NB4 (cell line): ENCODE data around the gene COX5B.
A peak's percentile ranks its signal among the peaks of the same experiment; 100 is the strongest.
"Not testable (repeated sequence)": the region's sequence is repeated elsewhere in the genome, so short reads cannot be mapped to it uniquely, and the experiment has no call there.

Experiments
- DNase-seq: peaks from one replicate; pipeline ENCODE4 v3.0.0; 2010; ENCODE audit warnings: low read depth
- H3K4me3 ChIP-seq: one replicate; pipeline ENCODE4 v1.5.1; 2011; ENCODE audit warnings: mild to moderate bottlenecking, low read depth, low read length, moderate library complexity
- CTCF ChIP-seq: IDR thresholded peaks from one replicate; pipeline ENCODE4 v1.5.1; 2012; ENCODE audit warnings: low read depth, low read length
- MYC ChIP-seq: IDR thresholded peaks from 2 replicates; pipeline ENCODE4 v1.6.1; 2011; ENCODE audit warnings: low read depth, low read length
- POLR2A ChIP-seq: IDR thresholded peaks from 2 replicates; pipeline ENCODE4 v1.6.1; 2011; ENCODE audit warnings: mild to moderate bottlenecking; ENCODE audit not compliant: insufficient read length; ENCODE audit errors: extremely low read depth
- TF ChIP-seq, protein P1 (sequence below): IDR thresholded peaks from 2 replicates; pipeline ENCODE4 v1.6.1; 2011; ENCODE audit warnings: low read depth, low read length

The COX5B gene

GRCh38 chr2:97673915-97674283 lies 28.0 kb downstream of the COX5B start:
- no peak overlapping the region for H3K4me3 ChIP-seq
- TF ChIP-seq MYC = no peak
- DNase-seq = no peak

GRCh38 chr2:97675430-97676113 lies 29.7 kb downstream of the COX5B start:
- DNase-seq = no peak
- H3K4me3 ChIP-seq = no peak overlapping the region
- TF ChIP-seq, protein P1, sequence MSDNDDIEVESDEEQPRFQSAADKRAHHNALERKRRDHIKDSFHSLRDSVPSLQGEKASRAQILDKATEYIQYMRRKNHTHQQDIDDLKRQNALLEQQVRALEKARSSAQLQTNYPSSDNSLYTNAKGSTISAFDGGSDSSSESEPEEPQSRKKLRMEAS = no peak
- TF ChIP-seq MYC (no peak), POLR2A (no peak), CTCF (no peak)

DNA sequence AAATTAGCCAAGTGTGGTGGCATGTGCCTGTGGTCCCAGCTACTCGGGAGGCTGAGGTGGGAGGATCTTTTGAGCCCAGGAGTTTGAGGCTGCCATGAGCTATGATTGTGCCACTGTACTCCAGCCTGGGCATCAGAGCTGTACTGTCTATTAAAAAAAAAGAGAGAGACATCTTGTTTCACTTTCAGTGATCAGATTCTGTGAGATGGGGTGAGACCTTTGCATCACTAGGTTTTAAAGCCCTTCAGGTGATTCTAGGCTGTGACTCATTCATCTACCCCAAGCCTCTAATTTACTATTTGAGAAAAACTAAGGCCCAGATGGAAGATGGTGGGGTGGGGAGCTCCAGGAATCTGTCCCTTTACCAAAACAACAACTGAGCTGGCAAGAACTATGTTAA lies 30.8 kb downstream of the COX5B start:
- no peak for DNase-seq
- H3K4me3 ChIP-seq = no peak overlapping the region
- TF ChIP-seq, protein P1 = no peak
- TF ChIP-seq POLR2A (no peak), CTCF (no peak), MYC (no peak)

- no peak overlapping the region for H3K4me3 ChIP-seq
- no peak for TF ChIP-seq CTCF
- TF ChIP-seq, protein P1 = no peak
- no peak for TF ChIP-seq MYC
- no peak for TF ChIP-seq POLR2A
- DNase-seq = no peak
Observed at GRCh38 chr2:97677480-97677879, 31.6 kb downstream of the COX5B start.

- no peak overlapping the region for H3K4me3 ChIP-seq
- no peak for TF ChIP-seq CTCF
- TF ChIP-seq MYC = no peak
- TF ChIP-seq, protein P1 = no peak
- no peak for TF ChIP-seq POLR2A
- peak; percentile 39 for DNase-seq
Observed at GRCh38 chr2:97678298-97678697, 32.4 kb downstream of the COX5B start.

GRCh38 chr2:97687235-97687634 lies 41.4 kb downstream of the COX5B start:
- H3K4me3 ChIP-seq, DNase-seq: not testable (repeated sequence)

- TF ChIP-seq, protein P1 = no peak
- TF ChIP-seq POLR2A = no peak
- TF ChIP-seq MYC = no peak
- TF ChIP-seq CTCF = no peak
- no peak for DNase-seq
- H3K4me3 ChIP-seq = no peak overlapping the region
Observed at GRCh38 chr2:97688062-97688827, 42.4 kb downstream of the COX5B start.
